ENCODE data around the gene TULP3. TPM values are rescaled to one million over a fixed set of nuclear protein-coding genes. Genes with fewer than 3 reads are reported as not detected.

TULP3 gene
- total and polyA plus RNA-seq, 11 donors: 2.6 to 10.0 (median 5.3) TPM

DNA sequence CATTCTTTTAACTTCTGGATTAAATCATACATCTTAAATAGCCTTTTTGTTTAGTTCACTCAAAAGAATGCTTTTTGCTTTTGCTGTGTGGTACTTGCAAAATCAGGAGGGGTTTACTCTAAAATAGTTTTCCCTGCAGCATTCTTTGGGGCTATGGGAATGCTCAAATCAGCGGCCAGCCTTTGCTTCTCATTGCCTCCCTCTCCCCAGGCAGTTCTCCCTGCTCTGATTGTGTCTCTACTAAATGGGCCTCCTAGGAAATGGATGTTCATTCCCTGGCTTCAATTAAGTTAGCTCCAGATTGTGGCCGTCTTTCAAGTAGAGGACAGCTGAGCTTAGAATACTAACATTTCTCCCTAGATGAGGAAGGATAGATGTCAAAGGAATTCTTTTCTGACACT lies 4.4 kb downstream of the TULP3 start:
- peaks cover 0 to 30% (median 13%) of the 10 kb centered on the region in 12 donors for H3K4me1 ChIP-seq
- TF ChIP-seq, protein P1, sequence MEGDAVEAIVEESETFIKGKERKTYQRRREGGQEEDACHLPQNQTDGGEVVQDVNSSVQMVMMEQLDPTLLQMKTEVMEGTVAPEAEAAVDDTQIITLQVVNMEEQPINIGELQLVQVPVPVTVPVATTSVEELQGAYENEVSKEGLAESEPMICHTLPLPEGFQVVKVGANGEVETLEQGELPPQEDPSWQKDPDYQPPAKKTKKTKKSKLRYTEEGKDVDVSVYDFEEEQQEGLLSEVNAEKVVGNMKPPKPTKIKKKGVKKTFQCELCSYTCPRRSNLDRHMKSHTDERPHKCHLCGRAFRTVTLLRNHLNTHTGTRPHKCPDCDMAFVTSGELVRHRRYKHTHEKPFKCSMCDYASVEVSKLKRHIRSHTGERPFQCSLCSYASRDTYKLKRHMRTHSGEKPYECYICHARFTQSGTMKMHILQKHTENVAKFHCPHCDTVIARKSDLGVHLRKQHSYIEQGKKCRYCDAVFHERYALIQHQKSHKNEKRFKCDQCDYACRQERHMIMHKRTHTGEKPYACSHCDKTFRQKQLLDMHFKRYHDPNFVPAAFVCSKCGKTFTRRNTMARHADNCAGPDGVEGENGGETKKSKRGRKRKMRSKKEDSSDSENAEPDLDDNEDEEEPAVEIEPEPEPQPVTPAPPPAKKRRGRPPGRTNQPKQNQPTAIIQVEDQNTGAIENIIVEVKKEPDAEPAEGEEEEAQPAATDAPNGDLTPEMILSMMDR (IDR thresholded peaks at IDR 0.05): no peak
- TF ChIP-seq POLR2A (IDR thresholded peaks at IDR 0.05): no peak

DNA sequence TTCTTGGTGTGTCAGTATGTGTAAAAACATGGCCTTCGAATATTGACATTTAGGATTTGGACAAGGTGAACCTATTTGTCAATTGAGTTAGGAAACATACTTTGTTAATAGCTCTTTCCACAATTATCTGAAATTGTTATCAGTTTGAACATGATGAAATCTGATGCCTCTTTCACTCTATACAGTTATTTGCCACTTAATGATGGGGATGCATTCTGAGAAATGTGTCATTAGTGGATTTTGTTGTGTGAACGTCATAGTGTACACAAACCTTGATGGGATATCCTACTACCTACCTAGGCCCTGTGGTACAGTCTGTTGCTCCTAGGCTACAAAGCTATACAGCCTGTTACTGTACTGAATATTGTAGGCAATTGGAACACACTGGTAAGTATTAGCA lies 4.8 kb downstream of the TULP3 start:
- Histone ChIP-seq H3K4me1 (peaks cover 0 to 26% (median 11%) of the 10 kb centered on the region in 12 donors), H3K9me3 (no peaks in the 10 kb centered on the region), H3K27me3 (no peaks in the 10 kb centered on the region), H3K27ac (peak overlapping the region in 1 of 12 donors; percentile 20), H3K36me3 (no peaks in the 10 kb centered on the region), H3K4me3 (no peak overlapping the region)
- ATAC-seq (no peak), DNase-seq (no peak)
- WGBS, 4 donors: 79 to 90% (median 88%) methylated on average over 2 of the region's 2 CpGs
- no peak for TF ChIP-seq POLR2A (IDR thresholded peaks at IDR 0.05)
- TF ChIP-seq, protein P1 (IDR thresholded peaks at IDR 0.05): no peak
- intact Hi-C loops (cut with DNase I): loop anchor here in 1 of 10 donors (10.0 kb wide), 1 partner anchor 49 kb away; no protein-coding TSS in a partner anchor

More for the DNA sequence above, 4.4 kb downstream of the TULP3 start:
- no peaks in the 10 kb centered on the region for H3K27me3 ChIP-seq
- ATAC-seq (no peak), DNase-seq (no peak)
- 0 to 81% (median 60%) methylated on average over 2 of the region's 2 CpGs for WGBS, 4 donors
- intact Hi-C loops (cut with DNase I): loop anchor here in 1 of 10 donors (10.0 kb wide), 1 partner anchor 50 kb away; no protein-coding TSS in a partner anchor
- H3K9me3 ChIP-seq: no peaks in the 10 kb centered on the region
- H3K36me3 ChIP-seq: no peaks in the 10 kb centered on the region
- no peak overlapping the region for H3K4me3 ChIP-seq
- peak overlapping the region in 1 of 12 donors; percentile 20 for H3K27ac ChIP-seq

DNA sequence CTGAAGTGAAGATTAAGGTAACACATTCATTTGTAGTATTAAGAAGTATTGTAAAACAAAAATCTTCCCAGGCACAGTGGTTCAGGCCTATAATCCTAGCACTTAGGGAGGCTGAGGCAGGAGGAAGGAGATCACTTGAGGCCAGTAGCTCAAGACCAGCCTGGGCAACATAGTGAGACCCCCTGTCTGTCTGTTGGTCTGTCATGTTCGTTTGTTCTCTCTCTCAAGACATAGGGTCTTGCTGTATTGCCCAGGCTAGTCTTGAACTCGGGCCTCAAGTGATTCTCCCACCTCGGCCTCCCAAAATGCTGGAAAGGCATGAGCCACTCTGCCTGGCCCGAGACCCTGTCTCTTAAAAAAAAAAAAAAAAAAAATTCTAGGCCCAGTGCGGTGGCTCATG lies 6.7 kb downstream of the TULP3 start:
- 94 to 100% (median 99%) methylated on average over 5 of the region's 5 CpGs for WGBS, 4 donors
- no peak overlapping the region for H3K27ac ChIP-seq
- H3K4me1 ChIP-seq: peaks cover 0 to 26% (median 7%) of the 10 kb centered on the region in 12 donors
- no peaks in the 10 kb centered on the region for H3K36me3 ChIP-seq
- no peak for DNase-seq
- intact Hi-C loops (cut with DNase I): loop anchor here in 1 of 10 donors (10.0 kb wide), 1 partner anchor 47 kb away; no protein-coding TSS in a partner anchor
- no peaks in the 10 kb centered on the region for H3K27me3 ChIP-seq
- TF ChIP-seq, protein P1 (IDR thresholded peaks at IDR 0.05): no peak
- no peak for TF ChIP-seq POLR2A (IDR thresholded peaks at IDR 0.05)
- no peaks in the 10 kb centered on the region for H3K9me3 ChIP-seq
- no peak overlapping the region for H3K4me3 ChIP-seq
- no peak for ATAC-seq

DNA sequence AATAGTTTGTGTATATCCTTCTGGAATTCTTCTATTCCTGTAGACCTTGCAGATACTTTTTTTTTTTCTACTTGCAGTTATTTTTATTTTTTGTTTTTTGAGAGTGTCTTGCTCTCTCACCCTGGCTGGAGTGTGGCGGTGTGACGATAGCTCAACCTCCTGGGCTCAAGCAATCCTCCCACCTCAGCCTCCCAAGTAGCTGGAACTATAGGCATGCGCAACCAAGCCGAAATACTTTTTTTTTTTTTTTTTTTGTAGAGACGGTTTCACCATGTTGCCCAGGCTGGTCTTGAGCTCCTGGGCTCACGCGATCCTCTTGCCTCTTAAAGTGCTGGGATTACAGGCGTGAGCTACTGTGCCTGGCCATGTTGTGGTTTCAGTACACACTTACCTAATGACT lies 10.0 kb downstream of the TULP3 start:
- intact Hi-C loops (cut with DNase I): no loop called here
- Histone ChIP-seq H3K27ac (no peak overlapping the region), H3K9me3 (no peaks in the 10 kb centered on the region), H3K4me3 (no peak overlapping the region), H3K36me3 (no peaks in the 10 kb centered on the region), H3K27me3 (no peaks in the 10 kb centered on the region), H3K4me1 (peaks cover 0 to 19% (median 7%) of the 10 kb centered on the region in 12 donors)
- ATAC-seq (no peak), DNase-seq (no peak)
- TF ChIP-seq POLR2A (IDR thresholded peaks at IDR 0.05): no peak
- TF ChIP-seq, protein P1 (IDR thresholded peaks at IDR 0.05): no peak
- WGBS, 4 donors: 92 to 94% (median 93%) methylated on average over 8 of the region's 8 CpGs
